HG03066 (cell line): ENCODE measurements around the gene ADO.
"Not testable (repeated sequence)": the region's sequence is repeated elsewhere in the genome, so short reads cannot be mapped to it uniquely, and the experiment has no call there.

Source experiments
- ATAC-seq: cut with Tn5 transposase; IDR thresholded peaks from one replicate; pipeline ENCODE4 v1.9.1; 2021; ENCODE audit warnings: low read depth; ENCODE audit not compliant: unreplicated experiment

The ADO gene

GRCh38 chr10:62804356-62805230 is at the start of gene ADO:
ADO (plus strand) TSS chr10:62804720; CDS start chr10:62805060, 340 bp downstream.
- ATAC-seq: peak; percentile 82

GRCh38 chr10:62754963-62755362 is 49.6 kb upstream of the ADO start:
- ATAC-seq: no peak

- no peak for ATAC-seq
Measured at GRCh38 chr10:62755662-62756653, 48.6 kb upstream of the ADO start.

- no peak for ATAC-seq
Measured at GRCh38 chr10:62759599-62760175, 44.8 kb upstream of the ADO start.

GRCh38 chr10:62760401-62760800 is 44.1 kb upstream of the ADO start:
- no peak for ATAC-seq

- no peak for ATAC-seq
Measured at GRCh38 chr10:62761115-62761514, 43.4 kb upstream of the ADO start.

- ATAC-seq: no peak
Measured at GRCh38 chr10:62763155-62763554, 41.4 kb upstream of the ADO start.

- ATAC-seq: no peak
Measured at GRCh38 chr10:62764011-62764410, 40.5 kb upstream of the ADO start.

GRCh38 chr10:62765726-62766125 is 38.8 kb upstream of the ADO start:
- no peak for ATAC-seq

GRCh38 chr10:62766386-62766785 is 38.1 kb upstream of the ADO start:
- no peak for ATAC-seq

- no peak for ATAC-seq
Measured at GRCh38 chr10:62769574-62770242, 34.8 kb upstream of the ADO start.

- no peak for ATAC-seq
Measured at GRCh38 chr10:62772186-62772974, 32.1 kb upstream of the ADO start.

GRCh38 chr10:62778125-62778524 is 26.4 kb upstream of the ADO start:
- ATAC-seq: no peak

- peak; percentile 97 for ATAC-seq
Measured at GRCh38 chr10:62779487-62780248, 24.9 kb upstream of the ADO start.

- ATAC-seq: not testable (repeated sequence)
Measured at GRCh38 chr10:62784537-62784936, 20.0 kb upstream of the ADO start.

- not testable (repeated sequence) for ATAC-seq
Measured at GRCh38 chr10:62788285-62788684, 16.2 kb upstream of the ADO start.

GRCh38 chr10:62788861-62789467 is 15.6 kb upstream of the ADO start:
- no peak for ATAC-seq

- ATAC-seq: no peak
Measured at GRCh38 chr10:62790019-62790555, 14.4 kb upstream of the ADO start.
